Activated CD8-positive, alpha-beta memory T cell treated with anti-CD3 and anti-CD28 coated beads, Interleukin-2, amount 50 U/mL, for 1 hour (primary cell): ENCODE results near the gene TP63.

Experiments used
- DNase-seq: peaks from one replicate; pipeline ENCODE4 v3.0.0-alpha.2; 2020; ENCODE audit errors: extremely low read depth

The TP63 gene

DNA sequence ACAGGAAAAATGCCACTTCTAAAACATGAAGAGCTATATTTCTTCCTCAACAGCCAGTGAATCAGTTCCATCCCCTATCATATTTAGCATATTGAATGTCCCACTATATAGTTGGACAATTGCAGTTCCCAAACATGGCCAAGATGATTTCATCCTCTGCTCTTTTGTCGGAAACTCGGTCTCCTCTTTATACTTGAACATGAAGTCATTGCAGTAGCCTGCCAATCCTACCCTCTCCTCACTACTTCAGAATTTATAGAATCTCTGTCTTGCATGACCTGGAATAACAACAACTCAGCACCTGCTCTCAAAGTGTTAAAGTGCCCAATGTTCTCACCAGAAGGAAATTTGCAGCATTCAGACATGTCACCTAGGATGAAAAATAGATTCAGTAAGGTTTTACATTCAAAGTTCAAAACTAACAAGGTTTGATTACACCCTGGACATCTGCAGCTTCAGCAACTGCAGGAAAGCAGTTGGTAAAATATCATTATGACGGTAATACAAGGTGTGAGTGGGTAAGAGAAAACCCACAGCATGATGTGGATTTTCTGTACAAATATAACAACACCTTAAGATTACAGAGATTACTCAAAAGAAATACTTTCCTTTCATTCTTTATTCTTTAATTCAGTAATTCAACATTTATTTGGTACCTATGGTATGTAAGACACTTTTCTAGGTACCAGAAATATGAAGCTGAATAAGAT, 52.5 kb downstream of the TP63 start:
- DNase-seq: no peak

DNA sequence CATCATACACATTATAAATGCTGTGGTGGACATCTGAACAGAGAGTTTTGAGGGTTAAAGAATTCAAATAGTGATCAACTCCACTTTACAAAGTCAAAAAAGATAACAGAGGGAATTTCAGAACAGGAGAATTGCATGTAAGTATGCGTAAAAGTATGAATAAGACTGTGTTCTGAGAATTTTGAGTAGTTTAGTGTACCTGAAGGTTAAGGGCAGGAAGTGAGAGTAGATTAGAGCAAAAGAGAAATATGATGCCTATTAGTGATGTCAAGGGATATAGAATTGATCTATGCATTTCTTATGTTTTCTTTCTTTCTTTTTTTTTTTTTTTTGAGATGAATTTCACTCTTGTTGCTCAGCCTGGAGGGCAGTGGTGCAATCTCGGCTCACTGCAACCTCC, 53.1 kb downstream of the TP63 start:
- no peak for DNase-seq

DNA sequence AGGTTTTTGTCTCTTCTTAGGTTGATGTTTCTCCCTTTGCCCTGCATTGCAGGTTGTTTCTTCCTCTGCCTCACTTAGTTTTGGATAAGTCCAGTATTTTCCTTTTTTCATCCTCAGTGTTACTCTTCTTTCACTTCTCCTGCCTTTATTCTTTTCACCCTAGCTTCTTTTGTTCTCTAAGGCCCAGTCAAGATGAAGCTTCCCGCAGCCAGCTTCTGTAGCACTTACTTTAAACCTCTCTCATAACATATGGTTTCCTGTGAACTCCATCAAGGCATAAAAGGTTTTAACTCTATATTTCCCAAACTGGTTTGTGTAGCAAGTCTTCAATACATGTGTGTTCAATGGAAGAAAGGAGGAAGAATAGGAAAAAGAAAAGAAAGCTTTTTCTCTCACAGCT, 54.1 kb downstream of the TP63 start:
- no peak for DNase-seq

DNA sequence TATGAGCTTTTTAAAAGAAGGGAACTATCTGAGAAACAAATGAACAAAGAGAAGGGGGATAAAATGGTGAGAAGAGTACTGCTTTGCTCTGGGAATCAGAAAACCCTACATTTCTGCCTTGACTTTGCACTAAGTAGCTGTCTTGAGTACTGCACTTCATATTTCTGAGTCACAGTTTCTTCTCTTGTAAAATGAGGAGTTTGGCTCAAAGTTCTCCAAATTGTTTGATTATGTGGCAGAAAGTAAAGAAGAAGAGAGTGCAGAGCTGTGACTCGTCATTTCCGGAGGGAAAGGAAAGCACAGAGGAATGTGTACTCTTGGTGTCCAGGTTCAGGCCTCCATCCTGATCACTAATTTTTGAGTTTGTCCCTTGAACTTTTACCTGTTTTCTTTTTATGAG, 54.7 kb downstream of the TP63 start:
- no peak for DNase-seq

DNA sequence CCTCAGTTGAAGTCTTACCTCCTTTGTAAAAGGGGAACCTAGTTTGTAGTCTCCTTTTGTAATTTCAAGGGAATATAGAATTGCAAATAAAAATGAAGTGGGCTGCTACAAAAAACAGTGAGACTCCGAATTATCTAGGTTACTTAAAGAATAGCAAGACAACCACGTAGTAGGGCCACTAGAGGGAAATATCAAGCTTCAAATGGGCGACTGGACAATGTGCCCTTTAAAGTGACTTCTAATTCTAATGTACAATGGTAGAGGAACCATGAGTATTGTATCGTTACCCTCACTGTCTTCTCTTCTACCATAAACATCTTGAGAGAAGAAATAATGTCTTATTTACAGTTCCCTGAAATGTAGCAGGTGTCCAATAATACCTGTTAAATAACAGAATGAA, 56.3 kb downstream of the TP63 start:
- DNase-seq: no peak

DNA sequence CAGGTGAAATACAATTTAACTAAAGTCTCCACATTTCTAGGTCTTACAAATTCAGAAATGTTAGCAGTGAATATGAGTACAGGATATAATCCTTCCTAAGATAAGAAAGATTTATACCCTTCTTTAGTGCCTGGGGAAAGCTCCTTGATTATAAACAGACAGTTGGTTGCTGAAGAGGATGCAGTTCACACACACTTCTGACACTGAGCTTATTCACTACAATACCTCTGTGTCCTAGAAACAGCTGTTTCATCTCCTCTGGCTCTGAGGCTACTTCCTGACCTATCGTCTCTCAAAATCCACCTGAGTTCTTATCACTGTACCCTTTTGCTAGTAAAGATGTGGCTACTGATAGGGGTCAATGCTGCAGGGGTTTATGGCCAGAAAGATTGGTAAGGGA, 57.1 kb downstream of the TP63 start:
- no peak for DNase-seq

DNA sequence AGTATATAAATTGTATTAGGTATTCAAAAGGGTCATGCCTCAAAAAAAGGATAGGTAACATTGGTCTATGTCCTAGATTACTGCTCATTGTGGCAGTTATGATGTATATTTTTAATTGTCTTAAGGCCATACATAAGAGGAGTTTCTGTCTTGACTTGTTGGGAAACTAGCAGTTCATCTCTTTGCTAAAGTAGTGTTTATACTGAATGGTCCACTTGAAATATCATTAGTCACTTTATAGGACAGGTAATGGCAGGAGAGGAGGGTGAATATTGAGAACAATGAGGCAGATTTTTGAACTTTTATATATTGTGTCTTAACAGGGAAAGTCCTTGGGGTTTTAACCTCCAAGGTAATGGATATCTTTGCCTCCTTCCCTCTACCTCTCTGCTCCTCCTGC, 58.4 kb downstream of the TP63 start:
- no peak for DNase-seq

DNA sequence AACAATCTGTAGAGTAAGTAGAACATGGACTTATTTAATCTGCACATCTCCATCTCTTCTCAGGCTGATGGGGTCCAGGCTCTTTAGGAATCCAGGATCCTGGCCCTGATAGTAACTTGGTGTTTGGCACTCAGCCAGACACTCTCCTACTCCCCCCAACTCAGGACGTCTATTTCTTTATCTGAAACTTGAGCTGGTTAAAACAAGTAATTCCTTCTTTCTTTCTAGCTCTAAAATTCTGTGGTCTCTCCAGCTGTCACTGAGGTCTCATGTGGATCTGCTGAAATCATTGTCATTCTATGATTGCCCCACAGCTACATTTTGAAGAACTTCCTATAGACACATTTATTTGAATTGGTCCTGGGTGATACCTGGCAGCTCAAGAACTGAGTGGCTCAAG, 59.0 kb downstream of the TP63 start:
- no peak for DNase-seq

DNA sequence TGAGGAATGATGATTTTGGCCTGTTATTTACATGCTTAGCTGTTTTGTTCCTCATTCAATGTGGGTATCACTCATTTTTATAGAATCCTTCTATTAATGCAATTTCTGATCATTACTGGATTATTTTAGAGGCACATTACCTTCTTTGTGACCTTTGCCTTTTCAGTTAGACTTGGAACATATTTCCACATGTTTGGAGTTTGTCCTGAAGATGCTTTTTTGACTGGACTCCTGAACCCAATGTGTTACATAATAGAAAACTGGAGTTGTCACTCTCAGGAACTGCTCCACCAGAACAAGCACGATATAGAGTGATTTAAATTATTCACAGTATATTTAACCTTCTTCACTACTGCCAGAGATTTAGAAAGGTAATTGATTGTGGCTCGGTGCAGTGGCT, 59.5 kb downstream of the TP63 start:
- no peak for DNase-seq

DNA sequence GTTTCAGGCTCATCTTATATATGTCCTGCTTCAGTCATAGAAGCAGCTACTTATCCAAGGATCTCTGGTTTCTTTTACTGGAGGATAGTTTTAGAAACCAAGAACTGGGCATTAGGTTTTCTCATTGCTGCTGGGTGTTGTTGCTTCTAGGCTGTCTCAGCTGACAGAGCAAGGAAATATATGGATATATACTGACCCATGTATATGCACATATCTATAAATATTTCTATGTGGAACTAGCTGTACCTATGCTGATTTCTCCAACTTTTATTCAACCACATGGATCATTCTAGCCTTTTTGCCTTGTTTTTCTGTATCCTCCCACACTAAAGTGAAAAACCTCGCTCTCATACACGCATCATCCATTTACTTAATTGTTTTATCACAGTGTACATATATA, 64.2 kb downstream of the TP63 start:
- no peak for DNase-seq

DNA sequence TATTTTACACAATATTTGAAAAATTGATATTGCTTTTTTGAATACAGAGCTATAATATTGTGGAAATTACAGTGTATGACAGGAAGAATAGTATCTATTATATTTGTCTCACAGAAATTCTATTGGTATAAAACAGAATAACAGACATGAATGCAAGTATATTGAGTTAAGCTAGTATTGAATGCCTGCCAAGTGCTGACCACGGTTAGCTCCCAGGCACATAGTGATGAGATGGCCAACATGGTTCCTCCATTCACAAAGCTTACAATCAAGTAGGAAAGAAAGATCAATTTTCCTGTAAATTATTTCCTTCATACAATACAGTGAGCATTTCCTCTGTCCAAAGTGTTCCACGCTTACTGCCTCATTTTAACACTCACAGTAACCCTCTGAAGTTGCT, 67.6 kb downstream of the TP63 start:
- DNase-seq: no peak

DNA sequence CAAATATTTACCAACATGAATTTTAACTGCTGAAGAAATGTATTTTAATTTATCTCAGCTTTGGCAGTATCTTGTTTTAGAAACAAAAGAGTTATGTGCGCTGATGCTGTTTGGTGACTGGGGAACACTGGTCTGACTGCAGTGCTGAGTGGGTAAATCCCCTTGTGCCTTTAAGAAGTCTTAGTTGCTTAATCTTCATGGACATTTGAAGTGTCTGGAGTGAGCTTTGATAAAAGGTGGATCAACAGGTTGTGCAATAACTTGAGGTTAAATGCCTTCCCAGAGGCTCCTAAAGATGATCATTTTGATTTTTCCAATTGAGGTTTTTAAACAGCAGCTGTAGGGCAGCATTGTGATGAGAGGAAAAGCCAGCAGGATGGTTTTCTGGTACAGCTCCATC, 68.7 kb downstream of the TP63 start:
- no peak for DNase-seq

DNA sequence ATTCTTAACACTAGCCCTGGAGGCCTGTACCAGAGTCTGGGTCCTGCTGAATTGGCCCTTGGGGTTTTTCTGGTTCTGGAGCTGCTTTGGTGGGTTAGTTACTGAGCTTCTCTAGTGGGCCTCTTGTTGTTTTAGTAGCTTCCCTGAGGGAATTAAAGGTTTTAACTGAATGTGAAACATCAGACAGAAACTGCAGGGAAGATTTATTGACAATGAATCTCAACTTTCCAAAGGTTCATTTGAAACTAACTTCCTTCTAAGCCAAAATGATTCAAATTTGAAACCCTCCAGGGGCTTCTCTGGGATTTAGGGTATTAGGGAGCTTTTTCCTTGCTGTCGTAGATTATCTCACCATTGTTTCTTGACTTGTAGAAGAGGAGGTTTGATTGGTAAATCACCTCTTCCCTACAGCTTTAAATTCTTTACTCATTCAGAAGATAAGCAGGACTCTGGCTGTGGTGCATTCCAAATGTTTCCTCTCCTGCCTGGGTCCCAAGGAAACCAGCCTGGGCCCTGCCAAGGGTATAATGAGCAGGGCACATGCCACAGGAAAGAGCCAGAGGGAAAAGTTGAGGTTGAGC, 71.0 kb downstream of the TP63 start:
- DNase-seq: no peak

DNA sequence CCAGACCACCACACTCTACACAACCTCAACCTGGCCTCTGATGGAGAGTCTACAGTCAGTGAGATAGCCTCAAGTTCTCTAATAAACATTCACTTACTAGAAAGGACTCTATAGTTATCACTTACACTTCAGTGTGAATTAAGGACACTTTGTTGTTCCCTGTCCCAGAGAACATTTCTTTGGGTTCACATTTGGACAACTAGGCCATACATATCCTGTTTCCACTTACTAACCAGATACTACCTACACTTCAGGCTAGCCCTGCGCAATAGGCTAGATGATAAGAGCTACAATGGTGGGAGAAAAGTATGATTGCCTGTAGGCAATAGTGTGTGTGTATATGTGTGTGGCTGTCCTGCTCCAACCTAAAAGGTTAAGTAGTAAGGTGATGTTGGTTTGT, 72.7 kb downstream of the TP63 start:
- DNase-seq: no peak

DNA sequence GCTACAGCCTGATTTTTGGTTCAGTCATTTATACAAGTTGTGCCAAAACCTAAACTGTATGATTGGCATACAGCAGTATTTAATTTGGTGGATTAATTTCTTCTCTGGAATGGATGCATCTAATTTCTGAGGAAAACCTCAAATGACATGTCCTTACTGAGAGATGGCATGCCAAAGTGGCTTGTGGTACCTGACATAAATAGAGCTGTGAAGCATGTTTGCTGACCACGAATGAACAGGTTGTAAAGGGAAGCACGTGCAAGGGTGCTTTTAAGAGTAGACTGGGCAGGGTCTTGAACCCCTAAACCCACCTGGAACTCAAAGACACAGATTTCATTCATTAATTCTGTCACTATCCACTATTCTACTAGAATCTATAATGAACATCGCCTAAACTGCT, 77.2 kb downstream of the TP63 start:
- DNase-seq: no peak

DNA sequence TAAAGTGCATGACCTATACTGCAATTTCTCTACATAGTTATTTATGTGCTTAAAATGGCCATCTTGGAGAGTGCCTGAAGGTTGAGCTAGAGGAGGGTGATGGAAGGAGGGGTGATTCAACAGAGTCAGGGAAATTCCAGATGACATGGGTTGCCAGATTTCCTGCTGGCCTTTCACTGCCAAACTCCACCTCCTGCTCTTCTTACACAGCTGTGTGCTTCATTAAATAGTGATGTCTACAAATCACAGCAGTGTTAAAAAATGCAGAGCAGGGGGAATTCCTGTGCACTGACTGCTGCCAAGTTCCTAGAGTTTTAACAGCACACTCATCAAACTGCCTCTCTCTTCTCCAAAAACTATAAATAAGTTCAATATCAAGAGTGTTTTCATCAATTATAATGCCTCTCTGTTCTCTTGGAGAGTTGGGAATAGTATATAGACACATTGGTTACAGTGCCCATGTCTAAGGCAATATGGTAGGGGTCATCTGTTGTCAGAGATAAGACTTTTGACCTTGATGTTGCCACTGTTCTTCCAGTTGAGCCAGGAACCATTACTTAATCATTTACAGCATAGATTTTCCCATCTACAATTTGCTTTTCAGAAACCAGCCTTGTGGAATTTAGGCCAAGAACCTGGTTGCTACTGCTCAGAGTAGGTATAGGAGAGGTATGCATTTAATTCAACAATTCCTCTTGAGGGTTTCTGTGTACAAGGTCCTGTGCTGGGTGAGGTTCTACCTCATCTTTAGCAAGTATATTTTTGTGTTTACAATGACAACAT, 79.6 kb downstream of the TP63 start:
- no peak for DNase-seq

DNA sequence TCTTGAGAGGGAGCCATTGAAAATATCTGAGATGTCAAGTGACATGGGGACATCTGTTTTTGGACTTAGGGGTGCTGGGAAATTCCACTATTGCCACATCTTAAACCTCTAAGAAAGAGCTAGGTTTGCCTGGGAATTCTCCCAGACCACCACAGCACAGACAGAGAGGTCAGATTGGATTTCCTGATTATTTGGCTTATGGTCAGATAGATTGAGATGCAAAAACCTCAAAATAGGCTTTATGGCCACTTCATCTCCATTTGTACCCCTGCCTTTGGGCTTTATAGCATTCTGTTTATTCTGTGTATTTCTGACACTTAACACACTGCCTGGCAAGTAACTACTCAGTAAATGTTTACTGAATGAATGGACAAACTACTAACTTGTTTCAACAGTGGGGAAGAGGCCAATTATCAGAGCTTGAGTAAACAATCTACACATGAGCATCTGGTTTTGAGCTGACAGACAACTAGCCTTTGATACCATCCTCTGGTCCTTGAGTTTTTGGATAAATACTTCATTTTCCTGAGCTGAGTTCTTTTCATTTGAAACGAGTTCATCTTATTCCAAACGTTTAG, 81.8 kb downstream of the TP63 start:
- no peak for DNase-seq

DNA sequence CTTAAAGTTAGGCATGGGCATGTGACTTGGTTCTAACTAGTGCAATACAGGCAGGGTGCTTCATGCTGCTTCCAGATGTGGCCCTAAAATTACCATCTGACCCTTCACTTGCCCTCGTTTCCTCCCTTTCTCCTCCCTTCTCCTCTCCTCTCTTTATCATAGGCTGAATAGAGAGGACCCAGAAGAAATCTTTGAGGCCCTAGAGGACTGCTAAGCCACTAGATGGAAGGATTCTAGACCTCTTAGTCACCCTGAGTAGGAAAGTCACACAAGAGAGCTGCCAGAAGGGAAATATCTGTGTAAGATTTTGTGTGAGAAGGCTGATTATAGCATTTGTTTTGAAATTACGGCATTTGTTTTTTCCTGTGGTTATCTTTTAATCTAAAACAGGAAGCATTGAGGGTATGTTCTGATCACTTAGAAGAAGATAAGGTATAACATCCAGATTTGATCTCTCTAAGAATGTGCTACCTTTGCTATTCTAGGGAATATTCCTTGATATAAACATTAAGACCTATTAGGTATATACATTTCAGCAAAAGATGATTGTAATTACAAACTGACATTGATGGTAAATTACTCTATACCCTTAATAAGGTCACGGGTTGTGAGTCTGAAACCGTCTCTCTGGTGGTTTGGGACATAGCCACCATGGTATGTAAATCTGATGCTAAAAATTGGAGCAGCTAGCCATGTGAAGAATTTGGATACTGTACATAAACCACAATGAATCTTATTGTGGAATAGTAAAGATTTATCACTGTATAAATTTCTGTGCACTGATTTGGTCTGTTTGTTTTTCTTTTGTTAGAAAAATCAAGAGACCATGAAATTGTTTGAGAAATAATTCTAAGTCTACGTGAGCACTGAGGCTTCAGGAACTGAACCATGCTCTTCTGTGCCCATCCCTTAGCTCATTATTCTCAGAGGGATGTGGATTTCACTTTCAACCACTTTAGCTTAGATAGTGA, 84.1 kb downstream of the TP63 start:
- DNase-seq: no peak

DNA sequence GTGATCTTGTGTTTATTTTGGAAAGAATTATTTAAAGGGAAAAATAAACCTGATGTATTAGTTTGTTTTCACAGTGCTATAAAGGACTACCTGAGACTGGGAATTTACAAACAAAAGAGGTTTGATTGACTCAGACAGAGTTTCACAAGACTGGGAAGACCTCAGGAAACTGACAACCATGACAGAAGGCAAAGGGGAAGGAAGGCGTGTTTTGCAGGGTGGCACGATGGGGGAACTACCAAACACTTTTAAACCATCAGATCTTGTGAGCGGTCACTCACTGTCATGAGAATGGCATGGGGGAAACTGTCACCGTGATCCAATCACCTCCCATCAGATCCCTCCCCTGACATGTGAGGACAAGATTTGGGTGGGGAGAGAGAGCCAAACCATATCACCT, 87.0 kb downstream of the TP63 start:
- DNase-seq: no peak

DNA sequence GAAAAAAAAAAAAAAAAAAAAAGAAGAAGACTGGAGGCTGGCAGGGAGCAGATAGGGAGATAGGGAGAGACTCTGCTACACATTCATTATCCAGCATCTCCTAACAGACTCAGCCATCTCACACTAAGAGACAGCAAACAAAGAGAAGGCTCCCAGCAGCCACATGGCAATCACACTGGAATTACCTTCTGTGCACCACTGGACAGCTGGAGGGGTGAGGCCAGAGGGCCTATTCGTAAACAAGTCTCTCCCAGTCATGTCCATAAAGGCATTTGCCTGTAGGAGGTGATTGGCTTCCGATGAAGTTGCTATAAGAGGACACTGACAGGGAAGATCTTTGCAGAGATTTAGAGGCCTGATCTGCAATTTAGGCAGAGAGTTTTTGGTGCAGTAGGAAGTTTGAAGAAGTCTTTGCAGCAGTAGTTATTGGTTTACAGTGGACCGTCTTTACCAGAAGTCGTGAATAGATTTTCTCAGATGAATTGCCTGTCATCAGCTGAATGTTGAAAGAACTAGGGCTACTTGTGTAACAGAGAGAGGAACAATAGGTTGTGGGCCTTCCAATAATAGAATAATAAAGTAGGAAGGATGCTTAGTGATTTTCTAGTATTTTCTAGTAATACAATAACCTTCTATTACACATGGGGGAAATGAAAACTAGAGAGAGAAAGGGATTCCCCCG, 89.7 kb downstream of the TP63 start:
- no peak for DNase-seq
